Adipocyte (in vitro differentiated cells): ENCODE measurements around the gene CTRB1.
"Not testable (repeated sequence)": the region's sequence is repeated elsewhere in the genome, so short reads cannot be mapped to it uniquely, and the experiment has no call there.

ENCODE experiments used
- DNase-seq: peaks from one replicate; pipeline ENCODE4 v3.0.0-alpha.2; 2015; ENCODE audit warnings: low read depth
- H3K27me3 ChIP-seq: replicated peaks from 2 replicates; pipeline ENCODE4 v1.7.0; 2013; ENCODE audit warnings: mild to moderate bottlenecking, low read length, moderate library complexity; ENCODE audit not compliant: control insufficient read depth, insufficient read depth
- H3K36me3 ChIP-seq: 2 replicates; pipeline ENCODE4 v1.7.0; 2013; ENCODE audit warnings: low read length, mild to moderate bottlenecking, moderate library complexity; ENCODE audit not compliant: control insufficient read depth, insufficient read depth, severe bottlenecking
- H3K4me1 ChIP-seq: 2 replicates; pipeline ENCODE4 v1.7.0; 2013; ENCODE audit warnings: mild to moderate bottlenecking, low read length, moderate library complexity; ENCODE audit not compliant: control insufficient read depth, insufficient read depth
- H3K4me3 ChIP-seq: 2 replicates; pipeline ENCODE4 v1.7.0; 2013; ENCODE audit warnings: mild to moderate bottlenecking, low read length, moderate library complexity
- H3K9ac ChIP-seq: 2 replicates; pipeline ENCODE4 v1.7.0; 2013; ENCODE audit warnings: mild to moderate bottlenecking, low read length, moderate library complexity
- H3K9me3 ChIP-seq: 2 replicates; pipeline ENCODE4 v1.7.0; 2013; ENCODE audit warnings: mild to moderate bottlenecking, low read length, moderate library complexity; ENCODE audit not compliant: control insufficient read depth

CTRB1 gene

GRCh38 chr16:75272097-75272551 is 53.3 kb downstream of the CTRB1 start:
- Histone ChIP-seq H3K4me3 (no peak overlapping the region), H3K9me3 (no peaks in the 10 kb centered on the region), H3K4me1 (no peaks in the 10 kb centered on the region), H3K27me3 (no peaks in the 10 kb centered on the region), H3K36me3 (no peaks in the 10 kb centered on the region), H3K9ac (no peak overlapping the region)
- no peak for DNase-seq

DNA sequence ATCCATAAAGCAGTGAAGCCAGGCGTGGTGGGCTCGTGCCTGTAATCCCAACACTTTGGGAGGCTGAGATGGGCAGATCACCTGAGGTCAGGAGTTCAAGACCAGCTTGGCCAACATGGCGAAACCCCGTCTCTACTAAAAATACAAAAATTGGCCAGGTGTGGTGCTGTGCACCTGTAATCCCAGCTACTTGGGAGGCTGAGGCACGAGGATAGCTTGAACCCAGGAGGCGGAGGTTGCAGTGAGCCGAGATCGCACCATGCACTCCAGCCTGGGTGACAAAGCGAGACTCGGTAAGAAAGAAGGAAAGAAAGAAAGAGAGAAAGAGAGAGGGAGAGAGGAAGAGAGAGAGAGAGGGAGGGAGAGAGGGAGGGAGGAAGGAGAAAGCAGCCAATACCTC is 53.8 kb downstream of the CTRB1 start:
- H3K9ac ChIP-seq, H3K4me3 ChIP-seq, H3K9me3 ChIP-seq, H3K27me3 ChIP-seq, H3K36me3 ChIP-seq, DNase-seq, H3K4me1 ChIP-seq: not testable (repeated sequence)

DNA sequence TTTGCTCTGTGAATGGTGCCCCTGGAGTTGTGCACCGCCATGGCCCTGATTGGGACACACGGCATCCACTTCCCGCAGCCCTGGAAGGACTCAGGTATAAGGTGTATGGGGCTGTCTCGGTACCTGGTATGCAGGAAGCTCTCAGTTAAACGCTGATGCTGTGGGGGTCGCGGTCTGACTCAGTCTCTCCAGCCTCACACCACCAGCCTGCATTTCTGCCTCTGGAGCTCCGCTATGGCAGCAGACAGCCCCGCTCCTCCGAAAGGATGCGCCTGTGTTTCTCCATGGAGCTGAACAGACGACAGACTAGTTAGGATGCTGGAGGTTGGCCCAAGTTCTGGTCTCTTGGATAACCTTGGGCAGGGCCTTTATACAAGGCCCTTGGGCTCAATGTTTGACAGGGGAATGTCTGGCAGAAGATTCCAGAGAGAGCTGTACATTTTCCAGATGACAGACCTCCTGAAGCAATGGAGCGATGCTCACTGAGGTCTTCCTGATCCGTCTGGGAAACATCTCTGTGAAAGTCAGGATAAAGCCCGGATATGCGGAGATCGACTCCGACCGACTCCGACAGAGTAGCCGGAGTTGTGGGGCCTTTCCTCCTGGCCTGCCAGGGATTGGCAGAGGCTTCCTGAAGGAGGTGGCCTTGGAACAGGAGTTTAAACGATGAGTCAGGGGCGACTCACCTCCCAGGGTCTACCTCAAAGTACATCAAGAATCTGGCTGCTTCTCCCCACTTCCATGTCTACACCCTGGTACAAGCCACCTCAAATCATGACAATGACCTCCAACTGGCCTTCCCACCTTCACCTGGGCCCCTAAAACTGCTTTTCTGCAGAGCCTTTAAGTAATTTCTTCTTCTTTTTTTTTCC is 54.5 kb downstream of the CTRB1 start:
- DNase-seq = no peak
- no peaks in the 10 kb centered on the region for H3K36me3 ChIP-seq
- no peaks in the 10 kb centered on the region for H3K9me3 ChIP-seq
- no peaks in the 10 kb centered on the region for H3K27me3 ChIP-seq
- H3K9ac ChIP-seq = no peak overlapping the region
- H3K4me3 ChIP-seq = no peak overlapping the region
- H3K4me1 ChIP-seq = no peaks in the 10 kb centered on the region
